Aorta (tissue), 5 donors: Measurements from ENCODE around the gene ETFA. TPM values are rescaled to one million over a fixed set of nuclear protein-coding genes. Genes with fewer than 3 reads are reported as not detected.

Experiments used
- ATAC-seq: fragments of 200-7000 bp; cut with Tn5 transposase; one replicate; pipeline ENCODE4 v1.9.1; 2022; ENCODE audit warnings: moderate library complexity; ENCODE audit not compliant: low FRiP score
- DNase-seq, 2 donors: peaks; one replicate each; pipeline ENCODE4 v3.0.0-alpha.2; 2020
- H3K27ac ChIP-seq, 2 donors: one replicate each; pipeline ENCODE4 v1.5.1; 2013; ENCODE audit warnings: low read length in 2 of 2, mild to moderate bottlenecking in 2 of 2, moderate library complexity in 2 of 2, control low read depth in 1 of 2, inconsistent platforms in 1 of 2, low read depth in 1 of 2
- H3K27me3 ChIP-seq, 2 donors: one replicate each; pipeline ENCODE4 v1.6.1; 2013; ENCODE audit warnings: control low read depth in 1 of 2, low read length in 1 of 2, mild to moderate bottlenecking in 1 of 2, moderate library complexity in 1 of 2; ENCODE audit not compliant: insufficient read depth in 2 of 2, control insufficient read depth in 1 of 2
- H3K36me3 ChIP-seq, 2 donors: one replicate each; pipeline ENCODE4 v1.6.1; 2013; ENCODE audit warnings: control low read depth in 1 of 2, low read length in 1 of 2, mild to moderate bottlenecking in 1 of 2; ENCODE audit not compliant: insufficient read depth in 2 of 2, control insufficient read depth in 1 of 2
- H3K4me1 ChIP-seq, 2 donors: one replicate each; pipeline ENCODE4 v1.6.1; 2013; ENCODE audit warnings: low read length in 2 of 2, control low read depth in 1 of 2, mild to moderate bottlenecking in 1 of 2, moderate library complexity in 1 of 2; ENCODE audit not compliant: insufficient read depth in 2 of 2, control insufficient read depth in 1 of 2
- H3K4me3 ChIP-seq, 2 donors: one replicate each; pipeline ENCODE4 v1.5.1; 2013; ENCODE audit warnings: low read length in 2 of 2, control low read depth in 1 of 2, mild to moderate bottlenecking in 1 of 2
- H3K9me3 ChIP-seq: one replicate; pipeline ENCODE4 v1.6.1; 2013; ENCODE audit warnings: mild to moderate bottlenecking, low read length; ENCODE audit not compliant: control insufficient read depth
- WGBS, 2 donors: extraction: QIAGEN DNeasy Blood & Tissue Kit; methylation state at CpG; one replicate each; pipeline ENCODE4 v1.1.7; 2013; 5-methylcytosine and 5-hydroxymethylcytosine counted together
- intact Hi-C, 2 donors: fragments of 100-400 bp; cut with DNase I; formaldehyde crosslinking; loops; one replicate each; pipeline versions ENCODE4 v1.14.2 to v1.15.0; 2022
- long read RNA-seq, 2 donors: library from polyadenylated mRNA; unstranded; transcript quantifications; one replicate each; pipeline ENCODE4 v2.0.0, GENCODE V29; 2020 to 2021
- polyA plus RNA-seq, 2 donors: library from polyadenylated mRNA; stranded (reverse); fragments of 200-250 nt; gene quantifications; one replicate each; pipeline ENCODE4 v1.2.3, GENCODE V29; 2013
- total RNA-seq, 2 donors: library from RNA; stranded (reverse); fragmentation: NEBNext Ultra II Directional; extraction: Animal tissue kit (Norgen Biotek cat#: 25700); gene quantifications; one replicate each; pipeline ENCODE4 v1.2.1, GENCODE V29; 2021
- donor health status: healthy with polysubstance abuse.
- donor health status: Bipolar disorder and iron deficiency.
- donor health status: DM: no; HTN: no; CAD: no.
- donor health status: DM: no; HTN: no; CAD: no.
- donor health status: DM: yes; HTN: yes; CAD: no.

The ETFA gene
- total RNA-seq (10 to 100 TPM; 76.0 to 81.0 TPM), polyA plus RNA-seq (100 to 1,000 TPM in 1 of 2 donors, 10 to 100 TPM in 1; 81.0 to 152 TPM)
- long read RNA-seq, donor 1, transcript ETFA-203 (12 exons, 2,287 nt) = major isoform, 106 of 171 reads
- long read RNA-seq, donor 1, transcript ETFA-202 (11 exons, 1,346 nt) = minor isoform, 26 of 171 reads
- long read RNA-seq, donor 1, partial matches to known transcripts = 7 of 171 reads
- long read RNA-seq, donor 1, other reads (novel, unspliced or antisense) = 25 of 171 reads
- long read RNA-seq, donor 2, transcript ETFA-203 (12 exons, 2,287 nt) = major isoform, 15 of 26 reads
- long read RNA-seq, donor 2, partial matches to known transcripts = 3 of 26 reads
- long read RNA-seq, donor 2, other reads (novel, unspliced or antisense) = 6 of 26 reads

- intact Hi-C loops = no loop called here
- ATAC-seq = peak; percentile 100
- WGBS, 2 donors = 0 to 1% methylated on average over 51 to 60 of the region's 60 CpGs
These were observed at the start of gene ETFA for GRCh38 chr15:76311100-76311953. TSS of gene ETFA (minus strand) at chr15:76311469. CDS start at chr15:76311388, 81 bp downstream.

GRCh38 chr15:76360416-76360815 is 49.1 kb upstream of the ETFA start:
- WGBS, 2 donors = 92 to 94% methylated on average over 3 of the region's 3 CpGs
- DNase-seq (no peak), ATAC-seq (no peak)
- intact Hi-C loops = no loop called here
- H3K4me3 ChIP-seq = no peak overlapping the region
- H3K4me1 ChIP-seq = no peaks in the 10 kb centered on the region
- no peaks in the 10 kb centered on the region for H3K27me3 ChIP-seq
- no peak overlapping the region for H3K27ac ChIP-seq
- H3K9me3 ChIP-seq = no peaks in the 10 kb centered on the region
- peaks cover 3% of the 10 kb centered on the region in 2 donors for H3K36me3 ChIP-seq

More at GRCh38 chr15:76311100-76311953, at the start of gene ETFA:
- no peaks in the 10 kb centered on the region for H3K36me3 ChIP-seq
- peak within 1 kb of the TSS; percentile 30 to 78 for H3K4me3 ChIP-seq
- no peaks in the 10 kb centered on the region for H3K9me3 ChIP-seq
- no peaks in the 10 kb centered on the region for H3K4me1 ChIP-seq
- H3K27me3 ChIP-seq = no peaks in the 10 kb centered on the region
- peak; percentile 99 to 100 for DNase-seq
- H3K27ac ChIP-seq = peak within 1 kb of the TSS; percentile 29 to 61

- DNase-seq (no peak), ATAC-seq (no peak)
- intact Hi-C loops = no loop called here
- H3K4me3 ChIP-seq = no peak overlapping the region
- WGBS, 2 donors = 57 to 81% methylated on average over 3 of the region's 3 CpGs
- peaks cover 3% of the 10 kb centered on the region in 2 donors for H3K36me3 ChIP-seq
- H3K4me1 ChIP-seq = no peaks in the 10 kb centered on the region
- no peaks in the 10 kb centered on the region for H3K27me3 ChIP-seq
- H3K9me3 ChIP-seq = no peaks in the 10 kb centered on the region
- H3K27ac ChIP-seq = no peak overlapping the region
These were observed 47.9 kb upstream of the ETFA start for GRCh38 chr15:76359152-76359551.

- WGBS, 2 donors = 98 to 100% methylated on average over 3 of the region's 3 CpGs
- Histone ChIP-seq H3K36me3 (peaks cover 3 to 4% of the 10 kb centered on the region in 2 donors), H3K4me3 (no peak overlapping the region), H3K27me3 (no peaks in the 10 kb centered on the region), H3K27ac (no peak overlapping the region), H3K9me3 (no peaks in the 10 kb centered on the region), H3K4me1 (no peaks in the 10 kb centered on the region)
- no peak for ATAC-seq
- no peak for DNase-seq
- intact Hi-C loops = no loop called here
These were observed 47.2 kb upstream of the ETFA start for GRCh38 chr15:76358453-76358852.

- H3K4me3 ChIP-seq = no peak overlapping the region
- DNase-seq (no peak), ATAC-seq (no peak)
- no peak overlapping the region for H3K27ac ChIP-seq
- H3K36me3 ChIP-seq = peaks cover 3 to 4% of the 10 kb centered on the region in 2 donors
- no peaks in the 10 kb centered on the region for H3K27me3 ChIP-seq
- H3K4me1 ChIP-seq = no peaks in the 10 kb centered on the region
- WGBS, 2 donors = 90 to 92% methylated on average over 3 of the region's 3 CpGs
- H3K9me3 ChIP-seq = no peaks in the 10 kb centered on the region
- intact Hi-C loops = no loop called here
These were observed 43.7 kb upstream of the ETFA start for GRCh38 chr15:76354823-76355440.

GRCh38 chr15:76353903-76354302 is 42.6 kb upstream of the ETFA start:
- H3K4me3 ChIP-seq = no peak overlapping the region
- no peak for DNase-seq
- peaks cover 2 to 3% of the 10 kb centered on the region in 2 donors for H3K36me3 ChIP-seq
- no peaks in the 10 kb centered on the region for H3K4me1 ChIP-seq
- intact Hi-C loops = no loop called here
- H3K9me3 ChIP-seq = no peaks in the 10 kb centered on the region
- ATAC-seq = no peak
- no peaks in the 10 kb centered on the region for H3K27me3 ChIP-seq
- H3K27ac ChIP-seq = no peak overlapping the region
- WGBS, 2 donors = 96% methylated on average over 10 of the region's 10 CpGs

GRCh38 chr15:76353023-76353577 is 41.8 kb upstream of the ETFA start:
- no peaks in the 10 kb centered on the region for H3K4me1 ChIP-seq
- ATAC-seq = no peak
- WGBS, 2 donors = 97 to 98% methylated on average over 1 of the region's 1 CpG

GRCh38 chr15:76349301-76350070 is 38.2 kb upstream of the ETFA start:
- H3K4me1 ChIP-seq = no peaks in the 10 kb centered on the region
- no peak for ATAC-seq
- no peaks in the 10 kb centered on the region for H3K9me3 ChIP-seq
- H3K27me3 ChIP-seq = no peaks in the 10 kb centered on the region
- H3K36me3 ChIP-seq = peaks cover 0 to 2% of the 10 kb centered on the region in 2 donors
- WGBS, 2 donors = 95 to 97% methylated on average over 1 of the region's 1 CpG
- intact Hi-C loops = no loop called here
- H3K27ac ChIP-seq = no peak overlapping the region
- no peak overlapping the region for H3K4me3 ChIP-seq
- DNase-seq = no peak

More at GRCh38 chr15:76353023-76353577, 41.8 kb upstream of the ETFA start:
- Histone ChIP-seq H3K27ac (no peak overlapping the region), H3K4me3 (no peak overlapping the region), H3K9me3 (no peaks in the 10 kb centered on the region), H3K27me3 (no peaks in the 10 kb centered on the region), H3K36me3 (peaks cover 0 to 2% of the 10 kb centered on the region in 2 donors)
- intact Hi-C loops = no loop called here
- no peak for DNase-seq
